ENCODE results near the gene RABAC1. TPM values are rescaled to one million over a fixed set of nuclear protein-coding genes. Genes with fewer than 3 reads are reported as not detected.

Gene RABAC1
- total RNA-seq, 6 experiments from 2014 or later = 53.6 to 124 (median 75.8) TPM

GRCh38 chr19:41978470-41978869, 19.3 kb upstream of the RABAC1 start:
- no peak for DNase-seq
- no peaks in the 10 kb centered on the region for H3K36me3 ChIP-seq
- H3K27me3 ChIP-seq = no peaks in the 10 kb centered on the region
- TF ChIP-seq CTCF (IDR thresholded peaks at IDR 0.05) = no peak
- no peak for TF ChIP-seq POLR2A (IDR thresholded peaks at IDR 0.05)
- no peaks in the 10 kb centered on the region for H3K9me3 ChIP-seq
- H3K27ac ChIP-seq = no peak overlapping the region
- WGBS (ENCODE audit: insufficient coverage, low coverage, low lambda C conversion rate, missing lambda C conversion rate) = 40% methylated on average over 1 of the region's 17 CpGs
- ATAC-seq = peak in 1 of 4 donors; percentile 13
- H3K4me1 ChIP-seq = no peaks in the 10 kb centered on the region
- intact Hi-C loops (cut with DNase I) = no loop called here
- no peak overlapping the region for H3K4me3 ChIP-seq

- TF ChIP-seq POLR2A (IDR thresholded peaks at IDR 0.05) (no peak), CTCF (IDR thresholded peaks at IDR 0.05) (no peak)
- ATAC-seq = no peak
- Histone ChIP-seq H3K27me3 (no peaks in the 10 kb centered on the region), H3K36me3 (no peaks in the 10 kb centered on the region), H3K4me3 (no peak overlapping the region), H3K4me1 (no peaks in the 10 kb centered on the region), H3K27ac (no peak overlapping the region), H3K9me3 (no peaks in the 10 kb centered on the region)
- WGBS (ENCODE audit: insufficient coverage, low coverage, low lambda C conversion rate, missing lambda C conversion rate) = 40% methylated on average over 1 of the region's 22 CpGs
- no peak for DNase-seq
- intact Hi-C loops (cut with DNase I) = no loop called here
Measured at GRCh38 chr19:41977916-41978315, 18.8 kb upstream of the RABAC1 start.

- Histone ChIP-seq H3K4me3 (no peak overlapping the region), H3K4me1 (no peaks in the 10 kb centered on the region), H3K9me3 (no peaks in the 10 kb centered on the region), H3K27ac (no peak overlapping the region), H3K36me3 (no peaks in the 10 kb centered on the region), H3K27me3 (no peaks in the 10 kb centered on the region)
- DNase-seq = no peak
- TF ChIP-seq CTCF (IDR thresholded peaks at IDR 0.05) = no peak
- TF ChIP-seq POLR2A (IDR thresholded peaks at IDR 0.05) = no peak
- intact Hi-C loops (cut with DNase I) = no loop called here
- 81% methylated on average over 4 of the region's 8 CpGs for WGBS (ENCODE audit: insufficient coverage, low coverage, low lambda C conversion rate, missing lambda C conversion rate)
- no peak for ATAC-seq
Measured at GRCh38 chr19:41974652-41975051, 15.5 kb upstream of the RABAC1 start.

GRCh38 chr19:41971363-41971762, 12.2 kb upstream of the RABAC1 start:
- H3K4me1 ChIP-seq = no peaks in the 10 kb centered on the region
- TF ChIP-seq POLR2A (IDR thresholded peaks at IDR 0.05) = no peak
- no peak for TF ChIP-seq CTCF (IDR thresholded peaks at IDR 0.05)
- no peaks in the 10 kb centered on the region for H3K9me3 ChIP-seq
- WGBS (ENCODE audit: insufficient coverage, low coverage, low lambda C conversion rate, missing lambda C conversion rate) = 56% methylated on average over 5 of the region's 11 CpGs
- DNase-seq (no peak), ATAC-seq (no peak)
- intact Hi-C loops (cut with DNase I) = no loop called here
- H3K27ac ChIP-seq = no peak overlapping the region
- no peaks in the 10 kb centered on the region for H3K36me3 ChIP-seq
- H3K4me3 ChIP-seq = no peak overlapping the region
- no peaks in the 10 kb centered on the region for H3K27me3 ChIP-seq
